Measurements from ENCODE around the gene FAM210A. TPM values are rescaled to one million over a fixed set of nuclear protein-coding genes. Genes with fewer than 3 reads are reported as not detected.

The FAM210A gene
- total RNA-seq, 1 experiment from 2014 or later = 17.4 TPM

DNA sequence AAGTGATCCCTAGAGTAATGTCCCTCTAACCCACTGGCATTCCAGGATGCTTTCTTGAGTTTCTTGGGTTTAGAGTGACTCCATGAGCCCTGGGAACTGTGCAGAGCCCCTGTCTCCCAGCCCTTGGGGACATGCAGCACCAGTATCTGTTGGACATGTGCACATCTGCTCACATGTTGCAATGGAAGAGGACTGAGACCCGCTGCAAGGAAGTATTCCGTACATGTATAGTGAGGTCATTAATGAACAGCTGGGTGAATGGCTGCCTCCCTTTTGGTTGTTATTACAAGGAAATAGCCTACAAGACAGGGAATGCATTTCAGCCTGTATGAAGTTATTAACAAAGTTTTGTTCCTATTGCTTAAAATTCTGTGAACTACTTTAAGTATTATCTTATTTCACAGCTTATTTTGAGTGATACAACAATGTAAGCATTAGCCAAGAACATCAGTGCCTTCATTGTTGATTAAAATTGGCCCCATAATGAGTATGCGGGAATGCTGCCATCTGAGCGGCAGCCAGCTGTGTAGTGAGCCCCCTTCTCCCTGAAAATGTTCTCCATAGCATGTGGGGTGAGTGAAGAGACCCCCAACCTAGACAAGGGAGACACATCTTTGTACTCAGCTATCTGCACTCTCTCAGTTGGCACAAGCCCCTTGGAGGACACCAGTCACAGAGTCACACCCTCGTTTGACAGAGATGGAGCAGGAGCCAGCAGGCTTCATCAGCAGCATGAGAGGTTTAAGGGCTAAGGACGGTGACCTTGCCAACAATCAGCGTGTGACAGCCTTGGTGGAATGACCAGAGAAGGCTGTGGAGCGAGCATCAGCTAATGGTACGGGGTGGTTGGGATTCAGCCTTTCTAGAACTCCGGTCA lies 87.4 kb downstream of the FAM210A start:
- POLR2A ChIA-PET = no interaction called here
- Mint-ChIP-seq H3K4me1 (peaks cover 4% of the 10 kb centered on the region), H3K27ac (no peak overlapping the region), H3K36me3 (0 out of 2 replicates have a peak, but pooled peaks cover 4% of the 10 kb centered on the region), H3K4me3 (no peak overlapping the region), H3K27me3 (ENCODE audit: low read depth) (peaks cover 15% of the 10 kb centered on the region; the same call in 1 of the 2 replicates), H3K9me3 (peaks cover 5% of the 10 kb centered on the region)
- CTCF ChIA-PET = no interaction called here
- no peak for TF ChIP-seq ZNF416 (CRISPR knock-in tag; IDR thresholded peaks at IDR 0.05)
- no peak for TF ChIP-seq NFYB (CRISPR knock-in tag; conservative IDR thresholded peaks at IDR 0.05; ENCODE audit: low read depth)
- TF ChIP-seq KAT7 (CRISPR knock-in tag; IDR thresholded peaks at IDR 0.05; ENCODE audit: borderline replicate concordance) = no peak
- TF ChIP-seq CBFB (CRISPR knock-in tag; IDR thresholded peaks at IDR 0.05; ENCODE audit: low read depth) = no peak
- TF ChIP-seq ESRRA (CRISPR knock-in tag; IDR thresholded peaks at IDR 0.05; ENCODE audit: borderline replicate concordance) = no peak
- TF ChIP-seq, protein P1, sequence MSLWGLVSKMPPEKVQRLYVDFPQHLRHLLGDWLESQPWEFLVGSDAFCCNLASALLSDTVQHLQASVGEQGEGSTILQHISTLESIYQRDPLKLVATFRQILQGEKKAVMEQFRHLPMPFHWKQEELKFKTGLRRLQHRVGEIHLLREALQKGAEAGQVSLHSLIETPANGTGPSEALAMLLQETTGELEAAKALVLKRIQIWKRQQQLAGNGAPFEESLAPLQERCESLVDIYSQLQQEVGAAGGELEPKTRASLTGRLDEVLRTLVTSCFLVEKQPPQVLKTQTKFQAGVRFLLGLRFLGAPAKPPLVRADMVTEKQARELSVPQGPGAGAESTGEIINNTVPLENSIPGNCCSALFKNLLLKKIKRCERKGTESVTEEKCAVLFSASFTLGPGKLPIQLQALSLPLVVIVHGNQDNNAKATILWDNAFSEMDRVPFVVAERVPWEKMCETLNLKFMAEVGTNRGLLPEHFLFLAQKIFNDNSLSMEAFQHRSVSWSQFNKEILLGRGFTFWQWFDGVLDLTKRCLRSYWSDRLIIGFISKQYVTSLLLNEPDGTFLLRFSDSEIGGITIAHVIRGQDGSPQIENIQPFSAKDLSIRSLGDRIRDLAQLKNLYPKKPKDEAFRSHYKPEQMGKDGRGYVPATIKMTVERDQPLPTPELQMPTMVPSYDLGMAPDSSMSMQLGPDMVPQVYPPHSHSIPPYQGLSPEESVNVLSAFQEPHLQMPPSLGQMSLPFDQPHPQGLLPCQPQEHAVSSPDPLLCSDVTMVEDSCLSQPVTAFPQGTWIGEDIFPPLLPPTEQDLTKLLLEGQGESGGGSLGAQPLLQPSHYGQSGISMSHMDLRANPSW (CRISPR knock-in tag; conservative IDR thresholded peaks at IDR 0.05; ENCODE audit: low read depth) = no peak
- TF ChIP-seq FOXJ3 (CRISPR knock-in tag; IDR thresholded peaks at IDR 0.05; ENCODE audit: borderline replicate concordance) = no peak
- TF ChIP-seq, protein P2, sequence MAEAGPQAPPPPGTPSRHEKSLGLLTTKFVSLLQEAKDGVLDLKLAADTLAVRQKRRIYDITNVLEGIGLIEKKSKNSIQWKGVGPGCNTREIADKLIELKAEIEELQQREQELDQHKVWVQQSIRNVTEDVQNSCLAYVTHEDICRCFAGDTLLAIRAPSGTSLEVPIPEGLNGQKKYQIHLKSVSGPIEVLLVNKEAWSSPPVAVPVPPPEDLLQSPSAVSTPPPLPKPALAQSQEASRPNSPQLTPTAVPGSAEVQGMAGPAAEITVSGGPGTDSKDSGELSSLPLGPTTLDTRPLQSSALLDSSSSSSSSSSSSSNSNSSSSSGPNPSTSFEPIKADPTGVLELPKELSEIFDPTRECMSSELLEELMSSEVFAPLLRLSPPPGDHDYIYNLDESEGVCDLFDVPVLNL (CRISPR knock-in tag; IDR thresholded peaks at IDR 0.05; ENCODE audit: borderline replicate concordance, low read depth) = no peak
- TF ChIP-seq ELF4 (CRISPR knock-in tag; IDR thresholded peaks at IDR 0.05; ENCODE audit: low read depth) = no peak
- no peak for ATAC-seq
- DNase-seq (ENCODE audit: low spot score) = no peak

DNA sequence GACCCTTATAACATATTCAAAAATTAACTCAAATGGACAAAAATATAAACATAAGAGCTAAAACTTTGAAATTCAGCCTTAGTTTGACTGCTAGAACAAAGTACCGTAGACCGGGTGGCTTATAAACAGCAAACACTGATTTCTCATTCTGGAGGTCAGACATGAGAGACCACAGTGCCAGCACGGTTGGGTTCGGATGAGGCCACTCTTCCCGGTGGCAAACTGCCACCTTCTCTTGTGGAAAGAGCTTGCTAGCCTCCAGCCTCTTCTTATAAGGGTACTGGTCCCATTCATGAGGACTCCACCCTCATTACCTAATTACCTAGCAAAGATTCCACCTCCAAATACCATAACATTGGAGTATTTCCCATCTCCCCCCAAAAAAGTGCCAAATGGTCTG lies 91.3 kb downstream of the FAM210A start:
- ChIA-PET POLR2A (no interaction called here), CTCF (no interaction called here)
- Mint-ChIP-seq H3K4me1 (peaks cover 3% of the 10 kb centered on the region), H3K4me3 (no peak overlapping the region), H3K27ac (no peak overlapping the region), H3K36me3 (peaks cover 8% of the 10 kb centered on the region; the same call in 1 of the 2 replicates), H3K9me3 (peaks cover 17% of the 10 kb centered on the region), H3K27me3 (ENCODE audit: low read depth) (no peaks in the 10 kb centered on the region)
- DNase-seq (ENCODE audit: low spot score) (no peak), ATAC-seq (no peak)
- TF ChIP-seq, protein P3, sequence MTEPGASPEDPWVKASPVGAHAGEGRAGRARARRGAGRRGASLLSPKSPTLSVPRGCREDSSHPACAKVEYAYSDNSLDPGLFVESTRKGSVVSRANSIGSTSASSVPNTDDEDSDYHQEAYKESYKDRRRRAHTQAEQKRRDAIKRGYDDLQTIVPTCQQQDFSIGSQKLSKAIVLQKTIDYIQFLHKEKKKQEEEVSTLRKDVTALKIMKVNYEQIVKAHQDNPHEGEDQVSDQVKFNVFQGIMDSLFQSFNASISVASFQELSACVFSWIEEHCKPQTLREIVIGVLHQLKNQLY (CRISPR knock-in tag; IDR thresholded peaks at IDR 0.05) = no peak
- TF ChIP-seq, protein P4, sequence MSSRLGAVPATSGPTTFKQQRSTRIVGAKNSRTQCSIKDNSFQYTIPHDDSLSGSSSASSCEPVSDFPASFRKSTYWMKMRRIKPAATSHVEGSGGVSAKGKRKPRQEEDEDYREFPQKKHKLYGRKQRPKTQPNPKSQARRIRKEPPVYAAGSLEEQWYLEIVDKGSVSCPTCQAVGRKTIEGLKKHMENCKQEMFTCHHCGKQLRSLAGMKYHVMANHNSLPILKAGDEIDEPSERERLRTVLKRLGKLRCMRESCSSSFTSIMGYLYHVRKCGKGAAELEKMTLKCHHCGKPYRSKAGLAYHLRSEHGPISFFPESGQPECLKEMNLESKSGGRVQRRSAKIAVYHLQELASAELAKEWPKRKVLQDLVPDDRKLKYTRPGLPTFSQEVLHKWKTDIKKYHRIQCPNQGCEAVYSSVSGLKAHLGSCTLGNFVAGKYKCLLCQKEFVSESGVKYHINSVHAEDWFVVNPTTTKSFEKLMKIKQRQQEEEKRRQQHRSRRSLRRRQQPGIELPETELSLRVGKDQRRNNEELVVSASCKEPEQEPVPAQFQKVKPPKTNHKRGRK (CRISPR knock-in tag; IDR thresholded peaks at IDR 0.05; ENCODE audit: borderline replicate concordance) = no peak

DNA sequence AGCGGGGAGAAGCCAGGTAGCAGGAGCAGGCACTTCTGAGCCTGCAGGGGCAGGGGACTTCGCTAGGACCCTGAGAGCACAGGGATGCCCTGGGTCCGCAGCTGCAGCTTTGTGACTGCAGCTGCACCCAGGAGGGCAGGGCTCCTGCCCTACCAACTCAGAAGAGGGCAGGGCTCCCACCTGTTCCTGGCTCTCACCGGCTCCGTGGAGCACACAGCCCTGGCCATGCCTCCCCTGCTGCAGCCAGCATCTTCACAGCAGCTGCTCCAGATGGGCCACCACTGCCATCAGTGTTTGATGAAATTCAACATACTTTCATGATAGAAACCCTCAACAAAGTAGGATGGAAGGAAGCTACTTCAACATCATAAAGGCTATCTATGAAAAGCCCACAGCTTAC lies 92.7 kb downstream of the FAM210A start:
- DNase-seq (ENCODE audit: low spot score) (no peak), ATAC-seq (no peak)
- ChIA-PET CTCF (interaction anchor here (1.1 to 1.4 kb wide), 2 partner anchors 67 to 75 kb away, joined by 3 to 4 read pairs; no protein-coding TSS in a partner anchor), POLR2A (no interaction called here)
- Mint-ChIP-seq H3K9me3 (peaks cover 17% of the 10 kb centered on the region), H3K27me3 (ENCODE audit: low read depth) (no peaks in the 10 kb centered on the region), H3K4me1 (peaks cover 7% of the 10 kb centered on the region), H3K4me3 (no peak overlapping the region), H3K27ac (no peak overlapping the region), H3K36me3 (peaks cover 8% of the 10 kb centered on the region; the same call in 1 of the 2 replicates)
- TF ChIP-seq NFE2L1 (CRISPR knock-in tag; IDR thresholded peaks at IDR 0.05) = no peak
- TF ChIP-seq, protein P5, sequence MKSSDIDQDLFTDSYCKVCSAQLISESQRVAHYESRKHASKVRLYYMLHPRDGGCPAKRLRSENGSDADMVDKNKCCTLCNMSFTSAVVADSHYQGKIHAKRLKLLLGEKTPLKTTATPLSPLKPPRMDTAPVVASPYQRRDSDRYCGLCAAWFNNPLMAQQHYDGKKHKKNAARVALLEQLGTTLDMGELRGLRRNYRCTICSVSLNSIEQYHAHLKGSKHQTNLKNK (CRISPR knock-in tag; IDR thresholded peaks at IDR 0.05) = no peak
